Central memory CD8-positive, alpha-beta T cell (primary cell): Measurements from ENCODE around the gene KRT31.
"Not testable (repeated sequence)": the region's sequence is repeated elsewhere in the genome, so short reads cannot be mapped to it uniquely, and the experiment has no call there.

Experiments
- ATAC-seq: fragments of 150-1000 bp; cut with Tn5 transposase; replicated peaks from 2 replicates; pipeline ENCODE4 v1.10.0; 2022; ENCODE audit warnings: mild to moderate bottlenecking, moderate FRiP score, moderate number of reproducible peaks; ENCODE audit not compliant: poor library complexity, severe bottlenecking; ENCODE audit errors: extremely low read depth
- DNase-seq, 2 donors: peaks; one replicate each; pipeline ENCODE4 v3.0.0; 2021; ENCODE audit warnings: low spot score in 2 of 2
- H3K27ac Mint-ChIP-seq: one replicate; pipeline ENCODE4 v1.8.0; 2022; ENCODE audit warnings: low read depth, mild to moderate bottlenecking, moderate library complexity, mixed read lengths
- H3K27me3 Mint-ChIP-seq: one replicate; pipeline ENCODE4 v1.8.0; 2022; ENCODE audit warnings: mixed read lengths
- H3K36me3 Mint-ChIP-seq: one replicate; pipeline ENCODE4 v1.8.0; 2022; ENCODE audit warnings: mild to moderate bottlenecking, moderate library complexity, mixed read lengths; ENCODE audit not compliant: insufficient read depth
- H3K4me1 Mint-ChIP-seq: one replicate; pipeline ENCODE4 v1.8.0; 2022; ENCODE audit warnings: mixed read lengths
- H3K4me3 Mint-ChIP-seq: one replicate; pipeline ENCODE4 v1.8.0; 2022; ENCODE audit warnings: mild to moderate bottlenecking, moderate library complexity, mixed read lengths
- H3K9me3 Mint-ChIP-seq: one replicate; pipeline ENCODE4 v1.8.0; 2022; ENCODE audit warnings: mixed read lengths

The KRT31 gene

GRCh38 chr17:41369713-41370112 lies 27.7 kb downstream of the KRT31 start, which contains the start of gene KRT33B:
Gene KRT33B (minus strand): TSS chr17:41369813. CDS start chr17:41369750, 63 bp downstream.
- Mint-ChIP-seq H3K4me3 (no peak within 1 kb of the TSS), H3K36me3 (no peaks in the 10 kb centered on the region), H3K9me3 (peaks cover 5% of the 10 kb centered on the region), H3K27me3 (no peaks in the 10 kb centered on the region), H3K27ac (no peak within 1 kb of the TSS), H3K4me1 (peaks cover 5% of the 10 kb centered on the region)
- DNase-seq: no peak
- ATAC-seq: no peak

- Mint-ChIP-seq H3K4me3 (no peak overlapping the region), H3K4me1 (peaks cover 5% of the 10 kb centered on the region), H3K27ac (no peak overlapping the region), H3K27me3 (no peaks in the 10 kb centered on the region), H3K9me3 (no peaks in the 10 kb centered on the region), H3K36me3 (no peaks in the 10 kb centered on the region)
- no peak for ATAC-seq
- DNase-seq: no peak
These were observed 28.4 kb downstream of the KRT31 start for GRCh38 chr17:41369023-41369422.

- Mint-ChIP-seq H3K27me3 (no peaks in the 10 kb centered on the region), H3K9me3 (no peaks in the 10 kb centered on the region), H3K4me1 (peaks cover 5% of the 10 kb centered on the region), H3K27ac (no peak overlapping the region), H3K4me3 (no peak overlapping the region), H3K36me3 (no peaks in the 10 kb centered on the region)
- DNase-seq: no peak
- ATAC-seq: no peak
These were observed 29.9 kb downstream of the KRT31 start for GRCh38 chr17:41367426-41368075.

GRCh38 chr17:41366070-41366469 lies 31.3 kb downstream of the KRT31 start:
- ATAC-seq (no peak), DNase-seq (no peak)
- Mint-ChIP-seq H3K27ac (no peak overlapping the region), H3K4me1 (peaks cover 5% of the 10 kb centered on the region), H3K9me3 (no peaks in the 10 kb centered on the region), H3K4me3 (no peak overlapping the region), H3K36me3 (no peaks in the 10 kb centered on the region), H3K27me3 (no peaks in the 10 kb centered on the region)

GRCh38 chr17:41363881-41364280 lies 33.5 kb downstream of the KRT31 start:
- no peaks in the 10 kb centered on the region for H3K36me3 Mint-ChIP-seq
- H3K4me1 Mint-ChIP-seq: no peaks in the 10 kb centered on the region
- no peak for DNase-seq
- no peak for ATAC-seq
- no peak overlapping the region for H3K4me3 Mint-ChIP-seq
- H3K27me3 Mint-ChIP-seq: no peaks in the 10 kb centered on the region
- no peaks in the 10 kb centered on the region for H3K9me3 Mint-ChIP-seq
- no peak overlapping the region for H3K27ac Mint-ChIP-seq

- H3K4me3 Mint-ChIP-seq: no peak overlapping the region
- no peaks in the 10 kb centered on the region for H3K27me3 Mint-ChIP-seq
- no peak for ATAC-seq
- H3K9me3 Mint-ChIP-seq: no peaks in the 10 kb centered on the region
- DNase-seq: no peak
- H3K36me3 Mint-ChIP-seq: no peaks in the 10 kb centered on the region
- H3K4me1 Mint-ChIP-seq: no peaks in the 10 kb centered on the region
- no peak overlapping the region for H3K27ac Mint-ChIP-seq
These were observed 37.0 kb downstream of the KRT31 start for GRCh38 chr17:41360296-41360995.

GRCh38 chr17:41354536-41354935 lies 42.9 kb downstream of the KRT31 start:
- no peak for DNase-seq

GRCh38 chr17:41352597-41353366 lies 44.6 kb downstream of the KRT31 start:
- Mint-ChIP-seq H3K4me3 (no peak overlapping the region), H3K36me3 (peaks cover 3% of the 10 kb centered on the region), H3K27me3 (peaks cover 13% of the 10 kb centered on the region), H3K27ac (peak overlapping the region; percentile 2), H3K4me1 (peaks cover 18% of the 10 kb centered on the region), H3K9me3 (peaks cover 9% of the 10 kb centered on the region)
- ATAC-seq: no peak
- DNase-seq: no peak

More at GRCh38 chr17:41354536-41354935, 42.9 kb downstream of the KRT31 start:
- no peak for ATAC-seq
- no peak overlapping the region for H3K27ac Mint-ChIP-seq
- peaks cover 13% of the 10 kb centered on the region for H3K27me3 Mint-ChIP-seq
- H3K36me3 Mint-ChIP-seq: peaks cover 3% of the 10 kb centered on the region
- peaks cover 9% of the 10 kb centered on the region for H3K9me3 Mint-ChIP-seq
- peaks cover 12% of the 10 kb centered on the region for H3K4me1 Mint-ChIP-seq
- no peak overlapping the region for H3K4me3 Mint-ChIP-seq

GRCh38 chr17:41351177-41351576 lies 46.2 kb downstream of the KRT31 start:
- H3K27me3 Mint-ChIP-seq: peaks cover 13% of the 10 kb centered on the region
- DNase-seq (no peak), ATAC-seq (no peak)
- no peak overlapping the region for H3K4me3 Mint-ChIP-seq
- H3K27ac Mint-ChIP-seq: no peak overlapping the region
- H3K36me3 Mint-ChIP-seq: peaks cover 3% of the 10 kb centered on the region
- H3K4me1 Mint-ChIP-seq: peaks cover 20% of the 10 kb centered on the region
- peaks cover 9% of the 10 kb centered on the region for H3K9me3 Mint-ChIP-seq

- H3K27ac Mint-ChIP-seq: not testable (repeated sequence)
- peaks cover 20% of the 10 kb centered on the region for H3K4me1 Mint-ChIP-seq
These were observed 47.0 kb downstream of the KRT31 start, which contains the start of gene KRT33A for GRCh38 chr17:41350381-41350878. Gene KRT33A (minus strand): TSS chr17:41350828. CDS start chr17:41350767, 61 bp downstream.

GRCh38 chr17:41347869-41348760 lies 49.3 kb downstream of the KRT31 start:
- H3K27ac Mint-ChIP-seq: no peak overlapping the region
- peaks cover 24% of the 10 kb centered on the region for H3K4me1 Mint-ChIP-seq
- H3K36me3 Mint-ChIP-seq: peaks cover 4% of the 10 kb centered on the region
- no peak overlapping the region for H3K4me3 Mint-ChIP-seq
- H3K9me3 Mint-ChIP-seq: peaks cover 13% of the 10 kb centered on the region
- no peak for ATAC-seq
- no peak for DNase-seq
- peaks cover 11% of the 10 kb centered on the region for H3K27me3 Mint-ChIP-seq

More at GRCh38 chr17:41350381-41350878, 47.0 kb downstream of the KRT31 start, which contains the start of gene KRT33A:
- H3K36me3 Mint-ChIP-seq, ATAC-seq, H3K4me3 Mint-ChIP-seq, H3K9me3 Mint-ChIP-seq, DNase-seq: not testable (repeated sequence)
- peaks cover 13% of the 10 kb centered on the region for H3K27me3 Mint-ChIP-seq

GRCh38 chr17:41346421-41346820 lies 51.0 kb downstream of the KRT31 start:
- not testable (repeated sequence) for H3K27me3 Mint-ChIP-seq, H3K4me3 Mint-ChIP-seq, DNase-seq, H3K27ac Mint-ChIP-seq, ATAC-seq, H3K9me3 Mint-ChIP-seq
- peaks cover 28% of the 10 kb centered on the region for H3K4me1 Mint-ChIP-seq
- peaks cover 12% of the 10 kb centered on the region for H3K36me3 Mint-ChIP-seq
